ENCODE results near the gene CGN.
"Not testable (repeated sequence)": the region's sequence is repeated elsewhere in the genome, so short reads cannot be mapped to it uniquely, and the experiment has no call there.

Gene CGN

GRCh38 chr1:151501474-151501873, 9.7 kb upstream of the CGN start:
- no peak for DNase-seq

- DNase-seq = no peak
Observed at GRCh38 chr1:151502035-151502700, 9.0 kb upstream of the CGN start.

DNA sequence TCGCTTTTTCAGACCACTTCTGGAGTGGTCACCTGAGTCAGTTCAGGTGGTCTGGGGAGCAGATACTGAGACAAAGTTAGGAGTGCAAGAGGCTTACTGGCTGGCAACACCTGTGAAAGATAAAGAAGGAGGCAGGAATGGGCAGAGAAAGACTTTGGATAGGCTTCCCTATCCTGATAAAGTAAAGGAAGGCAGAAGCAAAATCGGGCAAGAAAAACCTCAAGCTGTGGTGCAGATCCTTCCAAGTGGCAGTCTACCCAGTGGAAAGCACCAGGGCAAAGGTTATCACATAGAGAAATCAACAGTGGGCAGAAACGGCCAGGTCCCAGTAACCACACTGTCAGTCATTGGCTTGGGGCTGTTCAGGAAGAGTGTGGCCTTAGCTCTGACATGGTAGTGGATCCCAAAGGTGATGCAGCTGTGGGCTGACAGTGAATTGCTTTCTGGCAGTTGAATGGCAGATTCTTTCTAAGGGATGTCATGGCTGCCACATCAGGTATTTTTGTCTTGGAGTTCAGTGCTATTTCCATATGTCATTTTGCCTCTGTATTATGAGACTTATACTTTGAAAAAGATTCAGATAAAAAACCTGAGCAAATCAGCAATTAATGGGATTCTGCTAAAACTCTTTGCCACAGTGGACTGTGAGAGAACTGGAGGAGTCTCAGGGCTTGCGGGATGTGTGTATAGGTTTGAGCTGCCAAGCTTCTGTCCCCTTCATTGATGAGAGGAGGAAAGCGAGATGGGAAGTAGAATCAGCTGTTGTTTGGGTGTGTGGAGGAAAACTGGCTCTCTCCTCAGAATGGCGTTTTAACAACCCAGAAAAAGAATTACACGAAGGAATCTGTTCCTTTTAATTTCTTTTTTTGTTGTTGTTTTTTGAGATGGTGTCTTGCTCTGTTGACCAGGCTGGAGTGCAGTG, 8.1 kb upstream of the CGN start:
- DNase-seq = no peak

DNA sequence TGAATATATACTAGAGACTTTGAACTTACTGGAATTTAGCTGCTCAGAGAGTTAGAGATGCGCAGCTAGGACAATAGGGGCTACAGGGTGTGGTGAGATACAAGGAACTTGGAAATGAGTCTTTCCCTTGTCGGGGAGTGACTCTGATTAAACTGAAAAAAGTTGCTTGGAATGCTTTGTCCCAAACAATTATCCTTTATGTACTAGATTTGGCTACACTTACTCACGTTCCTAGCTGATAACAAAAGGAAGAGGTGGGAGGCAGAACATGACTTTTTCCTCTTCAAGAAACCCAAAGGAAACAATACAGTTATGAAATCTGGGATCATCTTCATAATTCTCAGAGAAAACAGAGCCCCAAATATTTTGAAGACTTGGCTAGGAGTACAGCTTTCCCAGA, 6.9 kb upstream of the CGN start:
- DNase-seq = no peak

DNA sequence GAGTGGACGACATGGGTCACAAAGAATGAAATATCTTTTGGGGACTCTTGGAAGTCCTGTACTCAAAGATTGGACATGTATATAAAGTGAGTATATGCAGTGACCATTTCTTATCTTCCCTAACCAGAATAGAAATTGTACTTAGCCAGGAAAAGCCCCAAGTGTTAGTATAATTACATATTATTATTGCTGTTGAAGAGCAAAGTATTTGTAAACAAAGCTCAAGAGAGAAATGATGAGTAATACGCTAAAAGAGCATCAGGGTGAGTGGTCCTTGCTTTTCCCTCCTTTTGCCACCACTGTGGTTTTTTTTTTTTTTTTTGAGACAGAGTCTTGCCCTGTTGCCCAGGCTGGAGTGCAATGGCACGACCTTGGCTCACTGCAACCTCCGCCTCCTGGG, 6.4 kb upstream of the CGN start:
- DNase-seq = no peak

- DNase-seq = no peak
Observed at GRCh38 chr1:151508833-151509232, 2.4 kb upstream of the CGN start.

- DNase-seq = no peak
Observed at GRCh38 chr1:151509350-151510019, 1.7 kb upstream of the CGN start.

GRCh38 chr1:151510020-151510405, 1.2 kb upstream of the CGN start:
- no peak for DNase-seq

- no peak for DNase-seq
Observed at GRCh38 chr1:151510614-151510956, 602 bp upstream of the CGN start.

DNA sequence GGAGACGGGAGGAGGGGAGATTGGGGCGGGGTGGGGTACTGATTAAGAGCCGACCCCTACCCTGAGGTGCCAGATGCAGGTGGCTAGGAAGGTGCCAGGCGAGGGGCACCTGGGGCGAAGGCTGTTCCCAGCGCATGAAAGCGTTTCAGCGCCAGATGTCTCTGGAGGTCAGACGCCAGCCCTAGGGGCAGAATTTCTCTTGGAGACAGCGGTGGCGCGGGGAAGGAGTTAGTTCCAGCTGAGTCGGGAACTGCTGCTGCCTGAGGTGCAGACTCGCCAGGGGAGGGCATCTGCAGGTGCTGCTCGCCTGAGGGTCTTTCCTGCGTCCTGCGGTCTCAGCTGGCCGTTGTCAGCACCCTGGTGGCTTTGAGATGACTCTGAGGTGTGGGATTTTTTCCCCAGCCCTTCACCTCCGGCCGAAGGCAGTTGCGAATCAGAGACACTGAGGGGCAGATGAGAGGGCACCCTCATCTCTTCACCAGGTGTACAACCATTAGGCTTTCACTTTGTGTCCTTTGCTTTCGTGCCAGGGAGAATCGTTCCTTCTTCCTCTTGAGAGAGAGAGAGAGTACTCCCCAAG, 539 bp downstream of the CGN start:
- DNase-seq = peak; percentile 11

DNA sequence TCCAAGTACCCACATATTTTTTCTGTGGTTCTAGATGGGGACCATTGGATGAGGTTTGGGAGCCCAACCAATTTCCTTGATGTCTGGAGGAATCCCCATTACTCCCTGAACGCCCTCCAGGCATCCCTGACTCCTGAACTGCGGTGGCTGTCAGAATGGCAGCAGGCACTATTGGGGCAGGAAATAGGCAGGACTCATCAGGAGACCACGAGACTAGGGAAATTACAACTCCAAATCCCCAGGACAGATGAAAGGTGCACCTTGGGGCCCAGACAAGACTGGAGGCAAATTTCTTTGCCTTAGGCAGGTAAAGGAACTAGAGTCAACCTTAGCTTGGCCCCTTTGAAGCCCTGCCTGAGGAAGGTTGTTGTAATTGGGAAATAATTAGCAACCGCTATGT, 1.1 kb downstream of the CGN start:
- DNase-seq = no peak

GRCh38 chr1:151512801-151513625, 1.8 kb downstream of the CGN start:
- DNase-seq = no peak

DNA sequence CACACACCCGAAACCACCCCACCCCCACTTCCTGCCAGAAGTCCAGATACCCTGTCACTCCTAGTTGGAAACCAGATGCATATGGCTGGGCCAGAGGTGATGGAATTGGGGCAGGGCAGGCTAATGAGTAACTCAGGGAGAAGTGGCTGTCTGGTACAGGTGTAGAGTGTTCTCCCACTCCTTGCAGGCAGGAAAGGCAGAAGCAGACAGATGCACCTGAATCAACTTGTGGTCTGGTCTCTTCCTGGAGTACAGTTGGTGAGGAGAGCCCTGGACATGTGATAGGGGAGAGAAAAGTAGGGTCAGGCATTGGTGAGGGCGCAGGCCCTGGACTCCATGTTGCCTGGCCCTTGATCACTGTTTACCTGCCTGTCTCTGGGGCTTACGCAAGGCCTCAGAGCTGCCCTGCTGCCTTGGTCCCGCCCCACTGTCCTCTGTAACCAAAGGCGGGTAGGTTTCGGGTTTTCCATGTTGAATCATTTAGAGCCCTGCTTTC, 2.5 kb downstream of the CGN start:
- no peak for DNase-seq

GRCh38 chr1:151514366-151514765, 3.2 kb downstream of the CGN start:
- no peak for DNase-seq

DNA sequence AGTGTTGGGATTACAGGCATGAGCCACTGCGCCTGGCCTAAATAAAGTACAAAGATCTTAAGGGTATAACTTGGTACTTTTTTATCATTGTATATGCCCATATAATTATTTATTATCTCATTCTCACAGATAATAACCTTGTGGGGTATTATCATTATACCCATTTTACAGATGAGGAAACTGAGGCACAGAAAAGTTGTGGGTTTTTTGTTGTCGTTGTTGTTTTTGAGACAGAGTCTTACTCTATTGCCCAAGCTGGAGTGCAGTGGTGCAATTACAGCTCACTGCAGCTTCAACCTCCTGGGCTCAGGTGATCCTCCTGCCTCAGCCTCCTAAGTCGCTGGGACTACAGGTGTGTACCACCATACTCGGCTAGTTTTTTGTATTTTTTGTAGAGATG, 4.1 kb downstream of the CGN start:
- DNase-seq = no peak

DNA sequence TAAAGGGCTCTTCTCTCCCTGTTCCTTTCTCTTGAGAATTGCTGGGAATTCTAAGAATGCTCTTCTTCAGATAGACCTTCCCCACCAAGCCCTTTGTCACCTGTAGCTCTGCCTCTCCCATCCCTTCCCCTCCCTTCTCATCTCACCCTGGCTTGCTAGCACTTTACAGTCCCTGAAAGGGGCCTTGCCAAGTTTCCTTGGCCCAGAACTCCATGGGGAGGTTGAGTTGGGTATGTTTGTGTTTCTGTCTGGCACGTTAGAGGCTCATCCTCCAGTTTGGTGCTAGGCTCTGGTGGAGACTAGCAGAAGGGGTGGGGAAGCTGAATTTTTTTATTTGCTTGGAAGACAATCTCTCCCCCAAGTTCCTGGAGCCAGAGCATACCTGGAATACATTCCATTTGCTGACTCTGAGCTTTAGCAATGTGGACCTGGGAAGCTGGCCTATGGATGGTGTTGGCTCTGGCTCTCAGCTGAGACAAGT, 4.9 kb downstream of the CGN start:
- no peak for DNase-seq

GRCh38 chr1:151518431-151518830, 7.2 kb downstream of the CGN start:
- DNase-seq = no peak

GRCh38 chr1:151518936-151519335, 7.7 kb downstream of the CGN start:
- DNase-seq = no peak

DNA sequence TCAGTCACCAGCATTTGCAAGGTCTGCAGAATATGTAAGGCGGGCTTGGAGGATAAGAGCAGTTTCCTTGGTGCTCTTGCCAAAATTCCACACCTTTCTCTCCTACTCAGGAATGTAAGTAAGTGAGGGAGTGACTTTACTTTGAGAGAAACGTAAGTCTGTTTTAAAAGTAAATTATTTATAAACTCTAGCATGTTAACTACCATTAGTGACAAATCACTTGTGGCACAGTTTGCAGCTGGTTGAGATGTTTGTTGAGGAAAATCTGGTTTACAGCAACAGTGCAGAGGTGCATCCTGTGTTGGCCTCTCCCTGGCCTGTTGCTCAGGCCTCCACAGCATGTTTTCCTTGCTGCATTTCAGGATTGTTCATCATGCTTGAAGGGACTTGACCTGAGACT, 8.5 kb downstream of the CGN start:
- no peak for DNase-seq

GRCh38 chr1:151520359-151520758, 9.2 kb downstream of the CGN start:
- DNase-seq = no peak

DNA sequence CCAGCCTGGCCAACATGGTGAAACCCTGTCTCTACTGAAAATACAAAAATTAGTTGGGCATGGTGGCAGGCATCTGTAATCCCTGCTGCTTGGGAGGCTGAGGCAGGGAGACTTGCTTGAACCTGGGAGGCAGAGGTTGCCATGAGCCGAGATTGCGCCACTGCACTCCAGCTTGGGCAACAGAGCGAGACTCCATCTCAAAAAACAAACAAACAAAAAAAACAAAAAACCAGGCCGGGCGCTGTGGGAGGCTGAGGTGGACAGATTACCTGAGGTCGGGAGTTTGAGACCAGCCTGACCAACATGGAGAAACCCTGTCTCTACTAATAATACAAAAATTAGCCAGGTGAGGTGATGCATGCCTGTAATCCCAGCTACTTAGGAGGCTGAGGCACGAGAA, 11.2 kb downstream of the CGN start:
- not testable (repeated sequence) for DNase-seq

DNA sequence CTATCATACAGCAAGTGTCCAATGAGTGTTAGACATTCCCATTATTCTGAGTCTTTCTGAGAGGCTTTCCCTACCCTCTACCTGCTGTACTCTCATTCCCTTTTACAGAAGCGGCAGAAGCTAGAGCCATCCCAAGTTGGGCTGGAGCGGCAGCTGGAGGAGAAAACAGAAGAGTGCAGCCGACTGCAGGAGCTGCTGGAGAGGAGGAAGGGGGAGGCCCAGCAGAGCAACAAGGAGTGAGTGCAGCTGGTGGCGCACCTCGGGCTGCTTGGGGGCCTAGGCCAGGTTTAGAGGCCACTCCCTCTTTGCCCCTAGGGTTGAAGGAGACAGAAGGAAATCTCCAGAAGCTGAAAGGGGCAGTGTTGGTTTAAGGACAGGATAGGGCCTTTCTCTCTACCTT, 12.1 kb downstream of the CGN start:
- no peak for DNase-seq

All from activated T-cell treated with anti-CD3 and anti-CD28 coated beads for 4 hours (primary cell).